C1 segment of cervical spinal cord (tissue), 14 donors: ENCODE results near the gene TMEM119.
"Not testable (repeated sequence)": the region's sequence is repeated elsewhere in the genome, so short reads cannot be mapped to it uniquely, and the experiment has no call there.

ENCODE experiments used
- DNase-seq, 14 donors: peaks; one replicate each; lab custom pipeline; 2025; lab: John Stamatoyannopoulos, UW

The TMEM119 gene

GRCh38 chr12:108565146-108565545, 32.7 kb downstream of the TMEM119 start:
- DNase-seq, result no peak

- no peak for DNase-seq
Measured at GRCh38 chr12:108564724-108565123, 33.2 kb downstream of the TMEM119 start.

- no peak for DNase-seq
Measured at GRCh38 chr12:108563804-108564151, 34.1 kb downstream of the TMEM119 start.

GRCh38 chr12:108563136-108563803, 34.6 kb downstream of the TMEM119 start:
- peak in 12 of 14 donors; percentile 21 to 62 (median 47) for DNase-seq

GRCh38 chr12:108562348-108563135, 35.3 kb downstream of the TMEM119 start, which contains the start of gene ISCU:
Gene ISCU (plus strand): TSS chr12:108562596. CDS start chr12:108562623, 27 bp downstream.
- DNase-seq, result peak; percentile 85 to 99 (median 96)

GRCh38 chr12:108561852-108562347, 36.0 kb downstream of the TMEM119 start:
- DNase-seq, result no peak

GRCh38 chr12:108560752-108561719, 36.8 kb downstream of the TMEM119 start, which contains the start of gene SART3:
Gene SART3 (minus strand): TSS chr12:108561173. CDS start chr12:108561154, 19 bp downstream.
- DNase-seq, result peak; percentile 32 to 92 (median 73)

- DNase-seq, result no peak
Measured at GRCh38 chr12:108560321-108560721, 37.6 kb downstream of the TMEM119 start.

GRCh38 chr12:108559748-108560147, 38.1 kb downstream of the TMEM119 start:
- no peak for DNase-seq

GRCh38 chr12:108559007-108559655, 38.8 kb downstream of the TMEM119 start:
- no peak for DNase-seq

- DNase-seq, result not testable (repeated sequence)
Measured at GRCh38 chr12:108555383-108555782, 42.5 kb downstream of the TMEM119 start.

GRCh38 chr12:108553799-108554198, 44.1 kb downstream of the TMEM119 start:
- DNase-seq, result no peak

- no peak for DNase-seq
Measured at GRCh38 chr12:108551535-108551934, 46.3 kb downstream of the TMEM119 start.

- DNase-seq, result no peak
Measured at GRCh38 chr12:108548954-108549521, 48.8 kb downstream of the TMEM119 start.

- DNase-seq, result no peak
Measured at GRCh38 chr12:108547686-108548085, 50.2 kb downstream of the TMEM119 start.

- DNase-seq, result no peak
Measured at GRCh38 chr12:108543652-108544051, 54.2 kb downstream of the TMEM119 start.

GRCh38 chr12:108542320-108542719, 55.6 kb downstream of the TMEM119 start:
- DNase-seq, result no peak
